Measurements from ENCODE around the gene PSMB7. TPM values are rescaled to one million over a fixed set of nuclear protein-coding genes. Genes with fewer than 3 reads are reported as not detected.

Gene PSMB7
- total RNA-seq, 1 donor from 2014 or later = 73.2 TPM

GRCh38 chr9:124384210-124384609 is 31.0 kb downstream of the PSMB7 start:
- Histone ChIP-seq H3K4me3 (no peak overlapping the region), H3K4me1 (peaks cover 13% of the 10 kb centered on the region), H3K36me3 (peaks cover 47% of the 10 kb centered on the region), H3K9me3 (no peaks in the 10 kb centered on the region), H3K27me3 (ENCODE audit: low read depth) (no peaks in the 10 kb centered on the region), H3K27ac (no peak overlapping the region)
- DNase-seq (no peak), ATAC-seq (no peak)
- intact Hi-C loops (cut with DNase I) = no loop called here
- TF ChIP-seq CTCF (IDR thresholded peaks at IDR 0.05) = no peak

- H3K9me3 ChIP-seq = no peaks in the 10 kb centered on the region
- no peak overlapping the region for H3K27ac ChIP-seq
- no peak for ATAC-seq
- H3K27me3 ChIP-seq (ENCODE audit: low read depth) = no peaks in the 10 kb centered on the region
- H3K4me3 ChIP-seq = no peak overlapping the region
- H3K36me3 ChIP-seq = peaks cover 47% of the 10 kb centered on the region
- no peak for DNase-seq
- intact Hi-C loops (cut with DNase I) = no loop called here
- peaks cover 5% of the 10 kb centered on the region for H3K4me1 ChIP-seq
- no peak for TF ChIP-seq CTCF (IDR thresholded peaks at IDR 0.05)
Observed at GRCh38 chr9:124381170-124381945, 33.9 kb downstream of the PSMB7 start.

- H3K4me1 ChIP-seq = no peaks in the 10 kb centered on the region
- intact Hi-C loops (cut with DNase I) = no loop called here
- peaks cover 34% of the 10 kb centered on the region for H3K36me3 ChIP-seq
- no peak for ATAC-seq
- H3K27ac ChIP-seq = no peak overlapping the region
- TF ChIP-seq CTCF (IDR thresholded peaks at IDR 0.05) = no peak
- H3K9me3 ChIP-seq = no peaks in the 10 kb centered on the region
- H3K4me3 ChIP-seq = no peak overlapping the region
- H3K27me3 ChIP-seq (ENCODE audit: low read depth) = no peaks in the 10 kb centered on the region
- DNase-seq = no peak
Observed at GRCh38 chr9:124377551-124378406, 37.5 kb downstream of the PSMB7 start.

- TF ChIP-seq CTCF (IDR thresholded peaks at IDR 0.05) = no peak
- ATAC-seq = no peak
Observed at GRCh38 chr9:124376329-124376728, 38.9 kb downstream of the PSMB7 start.

GRCh38 chr9:124375726-124376125 is 39.5 kb downstream of the PSMB7 start:
- Histone ChIP-seq H3K9me3 (no peaks in the 10 kb centered on the region), H3K36me3 (peaks cover 16% of the 10 kb centered on the region), H3K27me3 (ENCODE audit: low read depth) (no peaks in the 10 kb centered on the region), H3K4me1 (peaks cover 8% of the 10 kb centered on the region), H3K4me3 (no peak overlapping the region), H3K27ac (no peak overlapping the region)
- DNase-seq (no peak), ATAC-seq (no peak)
- intact Hi-C loops (cut with DNase I) = no loop called here
- TF ChIP-seq CTCF (IDR thresholded peaks at IDR 0.05) = no peak

More at GRCh38 chr9:124376329-124376728, 38.9 kb downstream of the PSMB7 start:
- H3K27ac ChIP-seq = no peak overlapping the region
- peaks cover 4% of the 10 kb centered on the region for H3K4me1 ChIP-seq
- intact Hi-C loops (cut with DNase I) = no loop called here
- DNase-seq = no peak
- no peak overlapping the region for H3K4me3 ChIP-seq
- H3K9me3 ChIP-seq = no peaks in the 10 kb centered on the region
- peaks cover 21% of the 10 kb centered on the region for H3K36me3 ChIP-seq
- H3K27me3 ChIP-seq (ENCODE audit: low read depth) = no peaks in the 10 kb centered on the region

Data from lower lobe of right lung (tissue), 2 donors.